Astrocyte (in vitro differentiated cells and primary cell): Measurements from ENCODE around the gene PLEKHG4.

Source experiments
- CTCF ChIP-seq: IDR thresholded peaks from 2 replicates; pipeline ENCODE4 v1.5.1; 2011; ENCODE audit warnings: low read depth, mild to moderate bottlenecking, inconsistent platforms, low read length, moderate library complexity; ENCODE audit not compliant: insufficient read depth
- EZH2 ChIP-seq: IDR thresholded peaks from 2 replicates; pipeline ENCODE4 v1.6.1; 2012; ENCODE audit warnings: mild to moderate bottlenecking, low read length, inconsistent platforms; ENCODE audit not compliant: insufficient read depth

GRCh38 chr16:67245186-67245585 lies 34.1 kb upstream of the PLEKHG4 start:
- TF ChIP-seq CTCF: no peak
- no peak for TF ChIP-seq EZH2
